ENCODE data around the gene CENPH.

The CENPH gene

GRCh38 chr5:69206528-69207190 is 17.3 kb downstream of the CENPH start:
- H3K27ac ChIP-seq (ENCODE audit: insufficient read depth in 1 of 2, low read depth in 1 of 2, low read length in 2 of 2, poor library complexity in 1 of 2, severe bottlenecking in 2 of 2) = no peak overlapping the region
- no peak for DNase-seq
- peaks cover 2 to 17% (median 5%) of the 10 kb centered on the region in 4 experiments for H3K36me3 ChIP-seq (ENCODE audit: control insufficient read depth in 4 of 4, insufficient read depth in 4 of 4, low read length in 3 of 4)
- ChIA-PET POLR2A (no interaction called here), CTCF (no interaction called here)
- no peak overlapping the region for H3K4me3 ChIP-seq (ENCODE audit: control insufficient read depth in 1 of 7, extremely low read depth in 1 of 7, insufficient read depth in 4 of 7, low read depth in 2 of 7, low read length in 6 of 7)
- H3K27me3 ChIP-seq (replicated peaks in 2 of 5; ENCODE audit: control insufficient read depth in 4 of 5, insufficient read depth in 5 of 5, low read length in 4 of 5) = no peaks in the 10 kb centered on the region
- WGBS (ENCODE audit: insufficient coverage) = 80% methylated on average over 4 of the region's 5 CpGs
- H3K9me3 ChIP-seq (ENCODE audit: control extremely low read depth in 1 of 5, control insufficient read depth in 4 of 5, insufficient read depth in 2 of 5, low read depth in 1 of 5, low read length in 4 of 5) = no peaks in the 10 kb centered on the region
- no peaks in the 10 kb centered on the region for H3K4me1 ChIP-seq (ENCODE audit: control extremely low read depth in 1 of 4, control insufficient read depth in 4 of 4, insufficient read depth in 4 of 4, low read length in 3 of 4)

GRCh38 chr5:69209602-69210001 is 20.2 kb downstream of the CENPH start:
- Histone ChIP-seq H3K4me3 (ENCODE audit: control insufficient read depth in 1 of 7, extremely low read depth in 1 of 7, insufficient read depth in 4 of 7, low read depth in 2 of 7, low read length in 6 of 7) (no peak overlapping the region), H3K9me3 (ENCODE audit: control extremely low read depth in 1 of 5, control insufficient read depth in 4 of 5, insufficient read depth in 2 of 5, low read depth in 1 of 5, low read length in 4 of 5) (no peaks in the 10 kb centered on the region), H3K4me1 (ENCODE audit: control extremely low read depth in 1 of 4, control insufficient read depth in 4 of 4, insufficient read depth in 4 of 4, low read length in 3 of 4) (no peaks in the 10 kb centered on the region), H3K36me3 (ENCODE audit: control insufficient read depth in 4 of 4, insufficient read depth in 4 of 4, low read length in 3 of 4) (peaks cover 0 to 18% (median 6%) of the 10 kb centered on the region in 4 experiments), H3K27me3 (replicated peaks in 2 of 5; ENCODE audit: control insufficient read depth in 4 of 5, insufficient read depth in 5 of 5, low read length in 4 of 5) (no peaks in the 10 kb centered on the region), H3K27ac (ENCODE audit: insufficient read depth in 1 of 2, low read depth in 1 of 2, low read length in 2 of 2, poor library complexity in 1 of 2, severe bottlenecking in 2 of 2) (no peak overlapping the region)
- DNase-seq = no peak
- CTCF ChIA-PET = interaction anchor here (0.8 to 1.3 kb wide), 2 partner anchors 17 to 25 kb away, joined by 3 read pairs; partner anchors contain the start of gene CDK7
- no CpG with 5 or more reads among the region's 2 CpGs for WGBS (ENCODE audit: insufficient coverage)
- POLR2A ChIA-PET = no interaction called here

- POLR2A ChIA-PET = no interaction called here
- Histone ChIP-seq H3K4me3 (ENCODE audit: control insufficient read depth in 1 of 7, extremely low read depth in 1 of 7, insufficient read depth in 4 of 7, low read depth in 2 of 7, low read length in 6 of 7) (no peak overlapping the region), H3K9me3 (ENCODE audit: control extremely low read depth in 1 of 5, control insufficient read depth in 4 of 5, insufficient read depth in 2 of 5, low read depth in 1 of 5, low read length in 4 of 5) (no peaks in the 10 kb centered on the region), H3K27ac (ENCODE audit: insufficient read depth in 1 of 2, low read depth in 1 of 2, low read length in 2 of 2, poor library complexity in 1 of 2, severe bottlenecking in 2 of 2) (no peak overlapping the region), H3K4me1 (ENCODE audit: control extremely low read depth in 1 of 4, control insufficient read depth in 4 of 4, insufficient read depth in 4 of 4, low read length in 3 of 4) (no peaks in the 10 kb centered on the region), H3K36me3 (ENCODE audit: control insufficient read depth in 4 of 4, insufficient read depth in 4 of 4, low read length in 3 of 4) (peaks cover 0 to 18% (median 5%) of the 10 kb centered on the region in 4 experiments), H3K27me3 (replicated peaks in 2 of 5; ENCODE audit: control insufficient read depth in 4 of 5, insufficient read depth in 5 of 5, low read length in 4 of 5) (no peaks in the 10 kb centered on the region)
- CTCF ChIA-PET = interaction anchor here (0.7 to 1.2 kb wide), 2 partner anchors 33 to 118 kb away, joined by 3 read pairs; partner anchors contain the start of gene SLC30A5
- DNase-seq = no peak
- WGBS (ENCODE audit: insufficient coverage) = 86% methylated on average over 1 of the region's 2 CpGs
Observed at GRCh38 chr5:69211200-69211599, 21.8 kb downstream of the CENPH start.

- no peak for DNase-seq
- H3K4me3 ChIP-seq (ENCODE audit: control insufficient read depth in 1 of 7, extremely low read depth in 1 of 7, insufficient read depth in 4 of 7, low read depth in 2 of 7, low read length in 6 of 7) = no peak overlapping the region
- POLR2A ChIA-PET = interaction anchor here (0.7 kb wide), 1 partner anchor 87 kb away, joined by 4 read pairs; no protein-coding TSS in a partner anchor
- no CpG with 5 or more reads among the region's 2 CpGs for WGBS (ENCODE audit: insufficient coverage)
- peaks cover 0 to 18% (median 5%) of the 10 kb centered on the region in 4 experiments for H3K36me3 ChIP-seq (ENCODE audit: control insufficient read depth in 4 of 4, insufficient read depth in 4 of 4, low read length in 3 of 4)
- no peaks in the 10 kb centered on the region for H3K27me3 ChIP-seq (replicated peaks in 2 of 5; ENCODE audit: control insufficient read depth in 4 of 5, insufficient read depth in 5 of 5, low read length in 4 of 5)
- no peaks in the 10 kb centered on the region for H3K9me3 ChIP-seq (ENCODE audit: control extremely low read depth in 1 of 5, control insufficient read depth in 4 of 5, insufficient read depth in 2 of 5, low read depth in 1 of 5, low read length in 4 of 5)
- H3K27ac ChIP-seq (ENCODE audit: insufficient read depth in 1 of 2, low read depth in 1 of 2, low read length in 2 of 2, poor library complexity in 1 of 2, severe bottlenecking in 2 of 2) = no peak overlapping the region
- H3K4me1 ChIP-seq (ENCODE audit: control extremely low read depth in 1 of 4, control insufficient read depth in 4 of 4, insufficient read depth in 4 of 4, low read length in 3 of 4) = peaks cover 0 to 2% (median under 1%) of the 10 kb centered on the region in 4 experiments
- CTCF ChIA-PET = interaction anchor here (0.7 kb wide), 1 partner anchor 23 kb away, joined by 3 read pairs; the partner anchor contains the start of gene CDK7
Observed at GRCh38 chr5:69212022-69212421, 22.6 kb downstream of the CENPH start.

GRCh38 chr5:69213513-69214215 is 24.3 kb downstream of the CENPH start:
- ChIA-PET POLR2A (no interaction called here), CTCF (interaction anchor here (0.9 kb wide), 1 partner anchor 23 kb away, joined by 4 read pairs; no protein-coding TSS in a partner anchor)
- DNase-seq = no peak
- peaks cover 0 to 15% (median 5%) of the 10 kb centered on the region in 4 experiments for H3K36me3 ChIP-seq (ENCODE audit: control insufficient read depth in 4 of 4, insufficient read depth in 4 of 4, low read length in 3 of 4)
- H3K27ac ChIP-seq (ENCODE audit: insufficient read depth in 1 of 2, low read depth in 1 of 2, low read length in 2 of 2, poor library complexity in 1 of 2, severe bottlenecking in 2 of 2) = no peak overlapping the region
- H3K9me3 ChIP-seq (ENCODE audit: control extremely low read depth in 1 of 5, control insufficient read depth in 4 of 5, insufficient read depth in 2 of 5, low read depth in 1 of 5, low read length in 4 of 5) = no peaks in the 10 kb centered on the region
- H3K4me1 ChIP-seq (ENCODE audit: control extremely low read depth in 1 of 4, control insufficient read depth in 4 of 4, insufficient read depth in 4 of 4, low read length in 3 of 4) = peaks cover 2 to 8% (median 4%) of the 10 kb centered on the region in 4 experiments
- no peaks in the 10 kb centered on the region for H3K27me3 ChIP-seq (replicated peaks in 2 of 5; ENCODE audit: control insufficient read depth in 4 of 5, insufficient read depth in 5 of 5, low read length in 4 of 5)
- H3K4me3 ChIP-seq (ENCODE audit: control insufficient read depth in 1 of 7, extremely low read depth in 1 of 7, insufficient read depth in 4 of 7, low read depth in 2 of 7, low read length in 6 of 7) = no peak overlapping the region
- 100% methylated on average over 4 of the region's 4 CpGs for WGBS (ENCODE audit: insufficient coverage)

- Histone ChIP-seq H3K4me3 (ENCODE audit: control insufficient read depth in 1 of 7, extremely low read depth in 1 of 7, insufficient read depth in 4 of 7, low read depth in 2 of 7, low read length in 6 of 7) (peak overlapping the region in 6 of 7 experiments; percentile 96 to 100 (median 98)), H3K36me3 (ENCODE audit: control insufficient read depth in 4 of 4, insufficient read depth in 4 of 4, low read length in 3 of 4) (peaks cover 0 to 5% (median 3%) of the 10 kb centered on the region in 4 experiments), H3K27me3 (replicated peaks in 2 of 5; ENCODE audit: control insufficient read depth in 4 of 5, insufficient read depth in 5 of 5, low read length in 4 of 5) (no peaks in the 10 kb centered on the region), H3K4me1 (ENCODE audit: control extremely low read depth in 1 of 4, control insufficient read depth in 4 of 4, insufficient read depth in 4 of 4, low read length in 3 of 4) (peaks cover 5 to 14% (median 8%) of the 10 kb centered on the region in 4 experiments), H3K9me3 (ENCODE audit: control extremely low read depth in 1 of 5, control insufficient read depth in 4 of 5, insufficient read depth in 2 of 5, low read depth in 1 of 5, low read length in 4 of 5) (no peaks in the 10 kb centered on the region), H3K27ac (ENCODE audit: insufficient read depth in 1 of 2, low read depth in 1 of 2, low read length in 2 of 2, poor library complexity in 1 of 2, severe bottlenecking in 2 of 2) (peak overlapping the region; percentile 74 to 90)
- CTCF ChIA-PET = interaction anchor here (0.8 kb wide), 2 partner anchors 27 to 123 kb away, joined by 4 to 5 read pairs; partner anchors contain the start of genes CENPH and SLC30A5
- DNase-seq = no peak
- WGBS (ENCODE audit: insufficient coverage) = 94% methylated on average over 2 of the region's 6 CpGs
- POLR2A ChIA-PET = interaction anchor here (1.7 kb wide), 1 partner anchor 15 kb away, joined by 7 read pairs; no protein-coding TSS in a partner anchor
Observed at GRCh38 chr5:69217151-69217511, 27.7 kb downstream of the CENPH start.

All from common myeloid progenitor, CD34-positive (primary cell).